GM12801 (cell line): Measurements from ENCODE around the gene RUSC1.

ENCODE experiments used
- TF ChIP-seq, protein P1 (sequence below): IDR thresholded peaks from one replicate; pipeline ENCODE4 v1.5.1; 2011; ENCODE audit warnings: control low read depth; ENCODE audit not compliant: insufficient read length; ENCODE audit errors: extremely low read depth

Gene RUSC1

DNA sequence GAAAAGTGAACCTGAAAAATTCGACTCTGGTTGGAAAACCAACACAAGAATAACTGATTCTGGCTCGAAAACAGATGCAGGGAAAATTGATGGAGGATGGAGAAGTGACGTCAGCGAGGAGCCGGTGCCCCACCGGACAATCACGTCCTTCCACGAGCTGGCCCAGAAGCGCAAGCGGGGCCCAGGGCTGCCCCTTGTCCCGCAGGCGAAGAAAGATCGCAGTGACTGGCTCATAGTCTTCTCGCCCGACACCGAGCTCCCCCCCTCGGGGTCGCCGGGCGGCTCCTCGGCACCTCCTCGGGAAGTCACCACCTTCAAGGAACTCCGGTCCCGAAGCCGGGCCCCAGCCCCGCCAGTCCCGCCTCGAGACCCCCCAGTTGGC lies 1.9 kb downstream of the RUSC1 start:
- TF ChIP-seq, protein P1, sequence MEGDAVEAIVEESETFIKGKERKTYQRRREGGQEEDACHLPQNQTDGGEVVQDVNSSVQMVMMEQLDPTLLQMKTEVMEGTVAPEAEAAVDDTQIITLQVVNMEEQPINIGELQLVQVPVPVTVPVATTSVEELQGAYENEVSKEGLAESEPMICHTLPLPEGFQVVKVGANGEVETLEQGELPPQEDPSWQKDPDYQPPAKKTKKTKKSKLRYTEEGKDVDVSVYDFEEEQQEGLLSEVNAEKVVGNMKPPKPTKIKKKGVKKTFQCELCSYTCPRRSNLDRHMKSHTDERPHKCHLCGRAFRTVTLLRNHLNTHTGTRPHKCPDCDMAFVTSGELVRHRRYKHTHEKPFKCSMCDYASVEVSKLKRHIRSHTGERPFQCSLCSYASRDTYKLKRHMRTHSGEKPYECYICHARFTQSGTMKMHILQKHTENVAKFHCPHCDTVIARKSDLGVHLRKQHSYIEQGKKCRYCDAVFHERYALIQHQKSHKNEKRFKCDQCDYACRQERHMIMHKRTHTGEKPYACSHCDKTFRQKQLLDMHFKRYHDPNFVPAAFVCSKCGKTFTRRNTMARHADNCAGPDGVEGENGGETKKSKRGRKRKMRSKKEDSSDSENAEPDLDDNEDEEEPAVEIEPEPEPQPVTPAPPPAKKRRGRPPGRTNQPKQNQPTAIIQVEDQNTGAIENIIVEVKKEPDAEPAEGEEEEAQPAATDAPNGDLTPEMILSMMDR, result no peak

DNA sequence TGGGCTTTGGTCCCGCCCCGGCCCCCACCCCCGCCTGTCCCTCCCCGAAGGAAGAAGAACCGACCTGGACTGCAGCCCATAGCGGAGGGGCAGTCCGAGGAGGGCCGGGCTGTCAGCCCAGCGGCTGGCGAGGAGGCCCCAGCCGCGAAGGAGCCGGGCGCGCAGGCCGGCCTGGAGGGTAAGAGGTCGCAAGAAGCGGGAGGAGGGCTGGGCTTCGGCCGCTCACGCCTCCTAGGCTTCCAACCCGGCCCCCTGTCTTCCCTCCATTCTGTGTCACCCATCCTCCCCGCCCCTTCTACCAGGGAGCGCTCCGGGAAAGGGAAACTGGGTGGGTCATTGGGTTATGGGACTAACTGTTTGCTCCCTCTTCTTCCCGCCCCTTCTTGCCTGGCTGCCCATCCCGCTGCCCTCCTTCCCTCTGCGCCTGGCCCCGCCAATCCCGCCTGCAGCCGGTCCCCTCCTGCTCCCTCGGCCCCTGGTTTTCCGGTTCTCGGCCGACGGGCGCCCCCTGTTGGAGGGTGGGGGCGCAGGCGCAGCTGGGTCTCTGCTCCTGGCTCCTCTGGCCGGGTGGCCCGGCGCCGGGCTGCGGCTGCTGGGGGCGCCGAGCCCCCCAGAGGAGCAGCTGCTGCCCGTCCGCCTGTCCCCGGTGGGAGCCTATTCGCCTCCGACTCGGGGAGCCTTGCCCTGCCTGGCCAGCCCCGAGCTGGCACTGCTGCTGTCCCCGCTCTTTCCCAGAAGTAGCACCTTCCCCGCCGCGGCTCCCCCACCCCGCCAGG lies 2.4 kb downstream of the RUSC1 start:
- TF ChIP-seq, protein P1, result no peak

DNA sequence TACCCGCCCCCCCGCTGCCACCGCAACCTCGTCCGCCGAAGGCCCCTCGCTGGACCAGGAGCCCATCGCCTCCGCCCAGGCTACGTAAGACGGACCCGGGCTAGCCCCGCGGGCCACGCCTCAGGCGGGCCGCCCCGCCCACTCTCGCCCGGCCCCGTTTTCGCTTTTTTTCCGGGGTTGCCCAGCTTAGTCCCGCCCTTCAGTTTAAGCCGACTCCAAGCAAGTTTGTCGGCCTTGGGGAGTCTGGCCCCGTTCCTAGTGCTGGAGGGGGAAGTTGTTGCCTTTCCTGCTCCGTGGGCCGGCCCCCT lies 3.0 kb downstream of the RUSC1 start:
- TF ChIP-seq, protein P1, result no peak

DNA sequence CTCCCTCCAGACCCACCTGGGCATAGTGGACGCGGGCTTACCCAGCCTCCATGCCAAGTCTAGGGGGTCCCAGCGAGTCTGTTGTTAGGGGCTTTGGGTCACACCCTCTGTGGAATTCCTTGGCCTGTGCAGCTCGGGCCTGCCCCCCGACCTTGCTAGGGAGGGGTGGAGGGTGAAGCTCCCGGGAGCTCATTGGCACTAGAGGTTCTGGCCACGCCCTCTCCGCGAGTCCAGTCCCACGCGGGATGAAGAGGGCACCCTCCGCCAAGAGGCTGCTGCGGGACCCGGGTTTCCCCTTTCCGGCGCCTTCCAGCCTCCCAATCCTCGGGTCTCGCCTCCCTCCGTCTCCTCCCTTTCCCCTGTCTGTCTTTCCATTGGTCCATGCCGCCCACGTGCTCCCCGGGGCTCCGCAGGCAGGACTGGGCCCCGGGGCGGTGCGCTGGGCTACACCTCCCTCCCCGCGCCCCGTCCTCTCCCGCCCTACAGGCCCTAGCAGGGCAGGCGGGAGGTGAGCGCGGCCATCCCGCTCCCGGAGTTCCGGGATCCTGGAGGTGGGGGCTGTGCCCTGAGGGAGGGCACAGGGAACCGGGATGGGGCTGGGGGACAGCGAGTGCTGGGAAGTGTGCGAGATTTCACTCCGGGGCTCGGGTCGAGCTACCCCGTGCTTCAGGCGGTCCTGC lies 3.5 kb downstream of the RUSC1 start:
- TF ChIP-seq, protein P1, result no peak

DNA sequence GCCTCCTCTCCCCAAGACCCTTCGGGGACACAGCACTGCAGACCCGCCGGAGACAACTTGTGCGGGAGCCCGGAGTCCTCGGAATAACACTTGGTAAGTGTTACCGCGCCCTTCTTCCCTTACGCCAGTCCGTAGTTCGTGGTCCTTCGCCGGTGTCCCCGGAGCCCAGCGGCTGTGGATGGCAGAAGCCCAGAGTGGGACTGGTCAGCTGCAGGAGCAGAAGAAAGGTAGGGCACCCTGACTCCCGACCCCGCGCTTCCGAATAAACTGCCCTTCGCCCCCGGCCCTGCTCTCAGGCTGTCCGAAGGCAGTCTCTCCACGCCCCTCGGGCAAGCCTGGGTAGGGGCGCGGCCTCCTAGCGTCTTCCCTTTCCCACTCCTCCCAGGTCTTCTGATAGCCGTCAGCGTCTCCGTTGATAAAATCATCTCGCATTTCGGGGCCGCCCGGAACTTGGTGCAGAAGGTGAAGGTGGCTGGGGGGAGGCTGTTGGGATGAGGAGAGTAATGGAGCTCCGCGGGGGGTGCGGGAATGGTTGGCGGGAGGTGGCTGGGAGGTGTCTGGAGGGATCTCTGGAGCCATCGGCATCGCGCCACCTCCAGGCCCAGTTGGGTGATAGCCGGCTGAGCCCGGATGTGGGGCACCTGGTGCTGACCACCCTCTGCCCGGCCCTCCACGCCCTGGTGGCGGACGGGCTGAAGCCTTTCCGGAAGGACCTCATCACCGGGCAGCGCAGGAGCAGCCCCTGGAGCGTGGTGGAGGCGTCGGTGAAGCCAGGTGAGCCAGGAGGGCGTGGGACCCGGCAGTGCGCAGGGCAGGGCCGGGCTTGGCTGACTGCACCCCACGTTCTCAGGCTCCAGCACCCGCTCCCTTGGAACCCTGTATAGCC lies 4.3 kb downstream of the RUSC1 start:
- TF ChIP-seq, protein P1, result no peak

DNA sequence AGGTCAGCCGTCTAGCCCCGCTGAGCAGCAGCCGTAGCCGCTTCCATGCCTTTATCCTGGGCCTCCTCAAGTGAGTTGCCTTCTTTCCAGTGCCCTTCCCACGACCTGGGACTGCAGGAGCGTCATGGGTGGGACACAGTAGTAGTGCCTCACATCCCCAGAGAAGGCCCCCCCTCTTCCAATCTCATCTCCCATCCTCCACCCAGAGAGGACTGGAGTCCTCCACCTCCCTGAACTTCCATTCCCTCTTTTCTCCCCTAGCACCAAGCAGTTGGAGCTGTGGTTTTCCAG lies 4.9 kb downstream of the RUSC1 start:
- TF ChIP-seq, protein P1, result no peak

DNA sequence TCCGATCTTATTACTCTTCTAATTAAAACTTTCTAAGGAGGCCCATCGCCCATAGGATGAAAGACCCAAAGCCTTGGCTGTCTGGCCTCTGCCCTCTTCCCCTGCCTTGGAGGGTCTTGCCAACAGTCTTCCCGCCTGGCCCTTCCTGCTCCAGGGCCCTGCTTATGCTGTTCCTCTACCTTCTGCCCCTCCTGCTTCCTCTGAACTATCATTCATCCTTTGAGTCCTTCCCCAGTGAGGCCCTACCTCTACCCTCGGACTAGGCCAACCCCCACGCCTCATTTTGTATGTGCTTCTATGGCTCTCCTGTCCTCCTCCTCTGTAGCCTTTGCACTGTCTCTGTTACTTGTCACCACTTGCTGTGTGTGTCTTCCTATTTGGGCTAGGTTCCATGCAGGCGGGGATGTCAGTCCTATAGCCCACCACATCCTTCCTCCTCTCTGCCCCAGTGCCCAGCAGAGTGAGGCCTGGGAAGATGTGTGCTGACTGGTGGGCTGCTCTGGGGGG lies 5.4 kb downstream of the RUSC1 start:
- TF ChIP-seq, protein P1, result no peak
